ENCODE data around the gene SNX25. TPM values are rescaled to one million over a fixed set of nuclear protein-coding genes. Genes with fewer than 3 reads are reported as not detected.
A peak's percentile ranks its signal among the peaks of the same experiment; 100 is the strongest.

SNX25 gene
- total RNA-seq, 1 donor from 2014 or later = 13.0 TPM

DNA sequence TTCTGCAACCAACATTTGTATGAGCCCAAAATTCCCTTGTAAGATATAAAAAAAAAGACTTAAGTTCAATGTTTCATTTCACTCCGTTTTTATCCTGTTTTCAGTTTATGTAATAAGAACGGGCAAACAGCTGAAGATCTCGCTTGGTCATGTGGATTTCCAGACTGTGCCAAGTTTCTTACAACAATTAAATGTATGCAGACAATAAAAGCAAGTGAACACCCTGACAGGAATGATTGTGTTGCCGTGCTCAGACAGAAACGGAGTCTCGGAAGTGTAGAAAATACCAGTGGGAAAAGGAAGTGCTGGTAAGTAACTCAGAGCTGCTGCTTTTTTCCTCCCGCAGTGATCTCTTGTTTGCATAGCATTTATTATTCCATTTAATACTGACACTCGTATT lies 190.1 kb downstream of the SNX25 start:
- Histone ChIP-seq H3K4me3 (peak overlapping the region in 1 of 2 donors; percentile 10), H3K36me3 (peaks cover 0 to 25% of the 10 kb centered on the region in 2 donors)

DNA sequence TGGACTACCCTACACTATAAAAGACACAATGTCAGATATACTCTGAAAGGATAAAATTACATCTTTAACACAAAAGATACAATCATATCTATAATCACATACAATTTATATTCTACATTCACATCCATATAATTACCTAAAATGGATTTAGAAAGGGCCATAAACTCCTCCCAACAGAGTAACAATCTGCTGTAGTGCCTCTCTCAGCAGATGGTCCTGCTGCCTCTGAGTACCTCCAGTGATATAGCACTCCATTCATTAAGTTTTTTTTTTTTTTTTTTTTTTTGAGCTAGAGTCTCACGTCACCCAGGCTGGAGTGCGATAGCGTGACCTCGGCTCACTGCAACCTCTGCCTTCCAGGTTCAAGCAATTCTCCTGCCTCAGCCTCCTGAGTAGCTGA lies 194.6 kb downstream of the SNX25 start:
- DNase-seq (ENCODE audit: extremely low spot score in 2 of 2) = no peak
- Histone ChIP-seq H3K27ac (no peak overlapping the region), H3K36me3 (peaks cover 0 to 47% of the 10 kb centered on the region in 2 donors), H3K9me3 (no peaks in the 10 kb centered on the region), H3K4me1 (no peaks in the 10 kb centered on the region), H3K4me3 (no peak overlapping the region), H3K27me3 (no peaks in the 10 kb centered on the region)
- TF ChIP-seq POLR2AphosphoS5 (IDR thresholded peaks at IDR 0.05; ENCODE audit: insufficient read depth in 1 of 2, low read depth in 1 of 2) (no peak), POLR2A (IDR thresholded peaks at IDR 0.05) (no peak)
- TF ChIP-seq, protein P1, sequence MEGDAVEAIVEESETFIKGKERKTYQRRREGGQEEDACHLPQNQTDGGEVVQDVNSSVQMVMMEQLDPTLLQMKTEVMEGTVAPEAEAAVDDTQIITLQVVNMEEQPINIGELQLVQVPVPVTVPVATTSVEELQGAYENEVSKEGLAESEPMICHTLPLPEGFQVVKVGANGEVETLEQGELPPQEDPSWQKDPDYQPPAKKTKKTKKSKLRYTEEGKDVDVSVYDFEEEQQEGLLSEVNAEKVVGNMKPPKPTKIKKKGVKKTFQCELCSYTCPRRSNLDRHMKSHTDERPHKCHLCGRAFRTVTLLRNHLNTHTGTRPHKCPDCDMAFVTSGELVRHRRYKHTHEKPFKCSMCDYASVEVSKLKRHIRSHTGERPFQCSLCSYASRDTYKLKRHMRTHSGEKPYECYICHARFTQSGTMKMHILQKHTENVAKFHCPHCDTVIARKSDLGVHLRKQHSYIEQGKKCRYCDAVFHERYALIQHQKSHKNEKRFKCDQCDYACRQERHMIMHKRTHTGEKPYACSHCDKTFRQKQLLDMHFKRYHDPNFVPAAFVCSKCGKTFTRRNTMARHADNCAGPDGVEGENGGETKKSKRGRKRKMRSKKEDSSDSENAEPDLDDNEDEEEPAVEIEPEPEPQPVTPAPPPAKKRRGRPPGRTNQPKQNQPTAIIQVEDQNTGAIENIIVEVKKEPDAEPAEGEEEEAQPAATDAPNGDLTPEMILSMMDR (IDR thresholded peaks at IDR 0.05) = no peak
- intact Hi-C loops (cut with DNase I) = no loop called here

More for the DNA sequence above, 190.1 kb downstream of the SNX25 start:
- Histone ChIP-seq H3K27ac (no peak overlapping the region), H3K9me3 (no peaks in the 10 kb centered on the region), H3K4me1 (peaks cover 14% of the 10 kb centered on the region), H3K27me3 (no peaks in the 10 kb centered on the region)
- intact Hi-C loops (cut with DNase I) = loop anchor here (10.0 kb wide), 2 partner anchors 185 to 195 kb away; partner anchors contain the start of genes CFAP97 and SNX25
- no peak for DNase-seq (ENCODE audit: extremely low spot score in 2 of 2)
- TF ChIP-seq POLR2A (IDR thresholded peaks at IDR 0.05) (no peak), POLR2AphosphoS5 (IDR thresholded peaks at IDR 0.05; ENCODE audit: insufficient read depth in 1 of 2, low read depth in 1 of 2) (peak in 1 of 2 donors; percentile 7)
- TF ChIP-seq, protein P1 (IDR thresholded peaks at IDR 0.05) = no peak

- H3K9me3 ChIP-seq = no peaks in the 10 kb centered on the region
- no peaks in the 10 kb centered on the region for H3K4me1 ChIP-seq
- intact Hi-C loops (cut with DNase I) = no loop called here
- no peak overlapping the region for H3K27ac ChIP-seq
- no peak for DNase-seq (ENCODE audit: extremely low spot score in 2 of 2)
- peaks cover 0 to 52% of the 10 kb centered on the region in 2 donors for H3K36me3 ChIP-seq
- no peak overlapping the region for H3K4me3 ChIP-seq
- TF ChIP-seq POLR2AphosphoS5 (IDR thresholded peaks at IDR 0.05; ENCODE audit: insufficient read depth in 1 of 2, low read depth in 1 of 2) (no peak), POLR2A (IDR thresholded peaks at IDR 0.05) (no peak)
- TF ChIP-seq, protein P1 (IDR thresholded peaks at IDR 0.05) = no peak
- H3K27me3 ChIP-seq = no peaks in the 10 kb centered on the region
These were observed 196.1 kb downstream of the SNX25 start for GRCh38 chr4:185405296-185405999.

DNA sequence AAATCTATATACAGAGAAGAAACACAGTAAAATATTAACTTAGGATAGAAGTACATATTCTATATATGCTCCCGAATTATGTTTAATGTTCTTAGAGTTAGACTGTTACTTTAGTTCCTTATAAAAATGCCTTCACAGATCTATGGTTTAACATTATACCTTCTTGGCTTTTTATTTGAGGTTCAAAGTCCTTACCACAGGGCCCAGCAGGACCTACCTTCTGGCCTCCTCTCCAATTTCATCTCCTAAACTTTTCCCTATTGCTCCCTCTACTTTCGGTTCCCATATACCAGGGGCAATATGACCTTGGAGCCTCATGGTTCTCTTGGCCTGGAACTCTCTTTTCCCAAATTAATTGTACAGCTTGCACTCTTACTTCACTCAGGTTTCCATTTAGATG lies 199.0 kb downstream of the SNX25 start:
- Histone ChIP-seq H3K9me3 (no peaks in the 10 kb centered on the region), H3K4me3 (no peak overlapping the region), H3K27me3 (no peaks in the 10 kb centered on the region), H3K4me1 (no peaks in the 10 kb centered on the region), H3K36me3 (peaks cover 0 to 42% of the 10 kb centered on the region in 2 donors), H3K27ac (no peak overlapping the region)
- no peak for DNase-seq (ENCODE audit: extremely low spot score in 2 of 2)
- intact Hi-C loops (cut with DNase I) = no loop called here
- TF ChIP-seq, protein P1 (IDR thresholded peaks at IDR 0.05) = no peak
- TF ChIP-seq POLR2AphosphoS5 (IDR thresholded peaks at IDR 0.05; ENCODE audit: insufficient read depth in 1 of 2, low read depth in 1 of 2) = no peak
- no peak for TF ChIP-seq POLR2A (IDR thresholded peaks at IDR 0.05)

- no peaks in the 10 kb centered on the region for H3K27me3 ChIP-seq
- H3K27ac ChIP-seq = no peak overlapping the region
- no peak for DNase-seq (ENCODE audit: extremely low spot score in 2 of 2)
- no peaks in the 10 kb centered on the region for H3K4me1 ChIP-seq
- intact Hi-C loops (cut with DNase I) = no loop called here
- no peaks in the 10 kb centered on the region for H3K9me3 ChIP-seq
- no peak for TF ChIP-seq POLR2A (IDR thresholded peaks at IDR 0.05)
- TF ChIP-seq, protein P1 (IDR thresholded peaks at IDR 0.05) = no peak
- TF ChIP-seq POLR2AphosphoS5 (IDR thresholded peaks at IDR 0.05; ENCODE audit: insufficient read depth in 1 of 2, low read depth in 1 of 2) = no peak
- H3K4me3 ChIP-seq = no peak overlapping the region
- peaks cover 2 to 32% of the 10 kb centered on the region in 2 donors for H3K36me3 ChIP-seq
These were observed 202.5 kb downstream of the SNX25 start for GRCh38 chr4:185411849-185412248.

Measured in vagina (tissue), 2 donors.